IMR-90 (cell line): ENCODE results near the gene CSRNP3. TPM values are rescaled to one million over a fixed set of nuclear protein-coding genes. Genes with fewer than 3 reads are reported as not detected.

ENCODE experiments used
- ATAC-seq: fragments of 200-7000 bp; cut with Tn5 transposase; 2 replicates; pipeline ENCODE4 v1.9.1; 2020; ENCODE audit warnings: low read depth, mild to moderate bottlenecking, moderate library complexity
- BruUV-seq: library from RNA; stranded (reverse); fragments of 400-500 nt; replicated peaks from 2 replicates; lab custom pipeline; 2021; lab: Mats Ljungman, UMichigan
- CTCF ChIA-PET: fragments of 300-600 bp; formaldehyde crosslinking; extraction: SDS; loops from one replicate; lab custom pipeline; 2021; ENCODE audit warnings: antibody characterized with exemption; lab: Yijun Ruan, JAX
- POLR2A ChIA-PET: fragments of 300-600 bp; sonication (Branson Sonifier 250); formaldehyde crosslinking; loops from one replicate; lab custom pipeline; 2022; ENCODE audit warnings: antibody characterized with exemption; ENCODE audit not compliant: unreplicated experiment; lab: Charles Lee
- DNase-seq: peaks from one replicate; pipeline ENCODE4 v3.0.0; 2013
- H2AFZ ChIP-seq: replicated peaks from 2 replicates; pipeline ENCODE3; 2013; ENCODE audit warnings: low read length, mild to moderate bottlenecking; ENCODE audit not compliant: poor library complexity
- H2AK5ac ChIP-seq: 2 replicates; pipeline ENCODE4 v1.6.1; 2013; ENCODE audit warnings: low read depth, low read length, inconsistent platforms
- H2AK9ac ChIP-seq: replicated peaks from 2 replicates; pipeline ENCODE3; 2013; ENCODE audit warnings: mild to moderate bottlenecking, low read depth, low read length, moderate library complexity; ENCODE audit not compliant: poor library complexity
- H2BK120ac ChIP-seq: 2 replicates; pipeline ENCODE4 v1.6.1; 2013; ENCODE audit warnings: low read depth, low read length, inconsistent platforms
- H2BK15ac ChIP-seq: 3 replicates; pipeline ENCODE4 v1.6.1; 2013; ENCODE audit warnings: low read depth, low read length, inconsistent platforms
- H2BK20ac ChIP-seq: 2 replicates; pipeline ENCODE4 v1.6.1; 2013; ENCODE audit warnings: low read depth, mild to moderate bottlenecking, inconsistent platforms, low read length, moderate library complexity
- H2BK5ac ChIP-seq: 2 replicates; pipeline ENCODE4 v1.6.1; 2013; ENCODE audit warnings: mild to moderate bottlenecking, low read depth, low read length, inconsistent platforms; ENCODE audit not compliant: poor library complexity, severe bottlenecking
- H3K14ac ChIP-seq: replicated peaks from 2 replicates; pipeline ENCODE4 v1.6.1; 2013; ENCODE audit warnings: low read depth, low read length, inconsistent platforms
- H3K18ac ChIP-seq: 2 replicates; pipeline ENCODE4 v1.6.1; 2013; ENCODE audit warnings: low read depth, low read length, control low read depth
- H3K23ac ChIP-seq: 2 replicates; pipeline ENCODE4 v1.6.1; 2013; ENCODE audit warnings: low read depth, low read length, inconsistent platforms
- H3K27ac ChIP-seq: 2 replicates; pipeline ENCODE4 v1.5.1; 2013; ENCODE audit warnings: mild to moderate bottlenecking, control low read depth, low read length; ENCODE audit not compliant: insufficient read depth
- H3K27me3 ChIP-seq: 2 replicates; pipeline ENCODE4 v1.6.1; 2013; ENCODE audit warnings: low read length; ENCODE audit not compliant: control insufficient read depth, insufficient read depth
- H3K36me3 ChIP-seq: 2 replicates; pipeline ENCODE4 v1.6.1; 2013; ENCODE audit warnings: low read length, mixed read lengths; ENCODE audit not compliant: control insufficient read depth, insufficient read depth
- H3K4ac ChIP-seq: 2 replicates; pipeline ENCODE4 v1.6.1; 2013; ENCODE audit warnings: low read depth, low read length, inconsistent platforms
- H3K4me1 ChIP-seq: 2 replicates; pipeline ENCODE4 v1.6.1; 2013; ENCODE audit warnings: low read length, mixed read lengths; ENCODE audit not compliant: control insufficient read depth, insufficient read depth
- H3K4me2 ChIP-seq: 2 replicates; pipeline ENCODE4 v1.6.1; 2013; ENCODE audit warnings: low read depth, mild to moderate bottlenecking, control low read depth, low read length, moderate library complexity
- H3K4me3 ChIP-seq: 2 replicates; pipeline ENCODE4 v1.5.1; 2013; ENCODE audit warnings: low read depth, mild to moderate bottlenecking, control low read depth, low read length, moderate library complexity; ENCODE audit not compliant: insufficient read depth
- H3K56ac ChIP-seq: 2 replicates; pipeline ENCODE4 v1.6.1; 2013; ENCODE audit warnings: low read length, inconsistent platforms; ENCODE audit not compliant: insufficient read depth; ENCODE audit errors: extremely low read depth
- H3K79me1 ChIP-seq, 2 experiments: 2 replicates each; pipeline ENCODE4 v1.6.1; 2013; ENCODE audit warnings: low read length in 2 of 2, inconsistent platforms in 1 of 2, low read depth in 1 of 2
- H3K9ac ChIP-seq: 2 replicates; pipeline ENCODE4 v1.6.1; 2013; ENCODE audit warnings: low read depth, low read length, control low read depth
- H3K9me1 ChIP-seq: 2 replicates; pipeline ENCODE4 v1.6.1; 2013; ENCODE audit warnings: low read length, inconsistent platforms; ENCODE audit not compliant: insufficient read depth
- H3K9me3 ChIP-seq: 2 replicates; pipeline ENCODE4 v1.6.1; 2013; ENCODE audit warnings: low read length; ENCODE audit not compliant: control insufficient read depth, insufficient read depth
- H4K20me1 ChIP-seq: 2 replicates; pipeline ENCODE4 v1.6.1; 2013; ENCODE audit warnings: low read length, inconsistent platforms; ENCODE audit not compliant: insufficient read depth
- H4K5ac ChIP-seq: 2 replicates; pipeline ENCODE4 v1.6.1; 2013; ENCODE audit warnings: mild to moderate bottlenecking, low read depth, low read length, control low read depth
- H4K8ac ChIP-seq, 2 experiments: 2 replicates each; pipeline ENCODE4 v1.6.1; 2013; ENCODE audit warnings: low read depth in 2 of 2, low read length in 2 of 2, control low read depth in 1 of 2, inconsistent platforms in 1 of 2
- H4K91ac ChIP-seq: 2 replicates; pipeline ENCODE4 v1.6.1; 2013; ENCODE audit warnings: low read depth, low read length, inconsistent platforms; ENCODE audit not compliant: insufficient read depth
- CEBPB ChIP-seq: IDR thresholded peaks from 2 replicates; pipeline ENCODE4 v1.6.1; 2012; ENCODE audit warnings: low read depth, low read length, improper control_type of control experiment
- MXI1 ChIP-seq: IDR thresholded peaks from 2 replicates; pipeline ENCODE4 v1.6.1; 2012; ENCODE audit warnings: low read depth, mild to moderate bottlenecking, low read length, moderate library complexity, borderline replicate concordance
- POLR2A ChIP-seq: IDR thresholded peaks from 2 replicates; pipeline ENCODE4 v1.6.1; 2012; ENCODE audit warnings: mild to moderate bottlenecking, low read depth, low read length
- RFX5 ChIP-seq: IDR thresholded peaks from 2 replicates; pipeline ENCODE4 v1.8.0; 2012; ENCODE audit warnings: low read depth, mild to moderate bottlenecking, low read length, moderate library complexity
- WGBS, 2 experiments: methylation state at CpG; one replicate each; pipeline versions ENCODE4 v1.1.5 to v1.1.7; 2013; ENCODE audit warnings: missing lambda C conversion rate in 2 of 2; ENCODE audit not compliant: insufficient read length in 1 of 2; ENCODE audit errors: extremely low coverage in 2 of 2; 5-methylcytosine and 5-hydroxymethylcytosine counted together
- dilution Hi-C: fragments of 300-500 bp; cut with HindIII; formaldehyde crosslinking; loops from one replicate; pipeline ENCODE4 v1.14.3; 2018; ENCODE audit warnings: low sequenced_read_pairs; ENCODE audit not compliant: unreplicated experiment
- in situ Hi-C: fragments of 300-500 bp; cut with MboI; formaldehyde crosslinking; loops from 3 replicates; pipeline ENCODE4 v1.14.3; 2019; ENCODE audit warnings: low sequenced_read_pairs, inconsistent platforms, mixed read lengths
- intact Hi-C: fragments of 100-400 bp; cut with micrococcal nuclease; formaldehyde crosslinking; loops from 2 replicates; pipeline ENCODE4 v1.10.0; 2022
- polyA plus RNA-seq, 3 experiments: library from polyadenylated mRNA; depleted of rRNA; stranded (reverse); fragments of >200 nt; gene quantifications; 2 replicates each; pipeline ENCODE4 v1.2.3, GENCODE V29; 2012; ENCODE audit warnings: low replicate concordance in 1 of 3
- total RNA-seq: library from RNA; depleted of rRNA; stranded (reverse); fragments of >200 nt; gene quantifications from 2 replicates; pipeline ENCODE4 v1.2.3, GENCODE V29; 2012

The CSRNP3 gene
- total and polyA plus RNA-seq, 2 of the 4 experiments (the other 2 are of a cell fraction), result 0.21 to 0.72 TPM

DNA sequence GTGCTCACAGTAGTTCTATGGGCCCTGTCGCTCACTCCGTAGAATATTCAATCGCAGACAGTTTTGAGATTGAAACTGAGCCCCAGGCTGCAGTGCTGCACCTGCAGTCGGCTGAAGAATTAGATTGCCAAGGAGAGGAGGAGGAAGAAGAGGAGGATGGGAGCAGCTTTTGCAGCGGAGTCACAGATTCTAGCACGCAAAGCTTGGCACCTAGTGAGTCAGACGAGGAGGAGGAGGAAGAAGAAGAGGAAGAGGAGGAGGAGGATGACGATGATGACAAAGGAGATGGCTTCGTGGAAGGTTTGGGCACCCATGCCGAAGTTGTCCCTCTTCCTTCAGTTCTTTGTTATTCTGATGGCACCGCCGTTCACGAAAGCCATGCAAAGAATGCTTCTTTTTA is 209.4 kb downstream of the CSRNP3 start:
- no peak for DNase-seq

More for the DNA sequence above, 209.4 kb downstream of the CSRNP3 start:
- no peak overlapping the region for H3K27ac ChIP-seq
- H3K9me3 ChIP-seq, result no peaks in the 10 kb centered on the region
- BruUV-seq, result no TSS peak
- dilution Hi-C loops (no loop called here), intact Hi-C loops (no loop called here), in situ Hi-C loops (no loop called here)
- no peak overlapping the region for H4K8ac ChIP-seq
- H4K20me1 ChIP-seq, result no peaks in the 10 kb centered on the region
- no peak overlapping the region for H3K4me3 ChIP-seq
- no peaks in the 10 kb centered on the region for H3K4me1 ChIP-seq
- no peaks in the 10 kb centered on the region for H3K36me3 ChIP-seq
- H3K4ac ChIP-seq, result no peak overlapping the region
- H3K79me1 ChIP-seq, result no peaks in the 10 kb centered on the region
- no peaks in the 10 kb centered on the region for H3K27me3 ChIP-seq
- no peaks in the 10 kb centered on the region for H3K9me1 ChIP-seq
- no peak overlapping the region for H3K14ac ChIP-seq
- no peak overlapping the region for H3K56ac ChIP-seq
- no peak for ATAC-seq
- no peak overlapping the region for H4K91ac ChIP-seq
- TF ChIP-seq CEBPB, result no peak
- TF ChIP-seq MXI1, result no peak
- no peak for TF ChIP-seq RFX5
- TF ChIP-seq POLR2A, result no peak
- no peak overlapping the region for H3K9ac ChIP-seq
- CTCF ChIA-PET, result no interaction called here
- no peak overlapping the region for H2BK120ac ChIP-seq
- H2BK20ac ChIP-seq, result no peak overlapping the region
- no peak overlapping the region for H4K5ac ChIP-seq
- WGBS, 2 experiments, result 88% methylated on average over 12 of the region's 13 CpGs; no CpG with 5 or more reads in 1 of the 2 experiments
- H3K4me2 ChIP-seq, result no peak overlapping the region
- H2AFZ ChIP-seq, result no peak overlapping the region
- H2BK5ac ChIP-seq, result no peak overlapping the region
- no peak overlapping the region for H2AK5ac ChIP-seq
- no peak overlapping the region for H3K23ac ChIP-seq
- POLR2A ChIA-PET, result no interaction called here
- H2AK9ac ChIP-seq, result no peak overlapping the region
- no peak overlapping the region for H3K18ac ChIP-seq
- no peak overlapping the region for H2BK15ac ChIP-seq
